ENCODE data around the gene ERICH6. TPM values are rescaled to one million over a fixed set of nuclear protein-coding genes. Genes with fewer than 3 reads are reported as not detected.

The ERICH6 gene
- total RNA-seq, 1 donor from 2014 or later, result 0.29 TPM

GRCh38 chr3:150736903-150737832 lies 33.4 kb upstream of the ERICH6 start:
- DNase-seq (ENCODE audit: low spot score), result no peak

DNA sequence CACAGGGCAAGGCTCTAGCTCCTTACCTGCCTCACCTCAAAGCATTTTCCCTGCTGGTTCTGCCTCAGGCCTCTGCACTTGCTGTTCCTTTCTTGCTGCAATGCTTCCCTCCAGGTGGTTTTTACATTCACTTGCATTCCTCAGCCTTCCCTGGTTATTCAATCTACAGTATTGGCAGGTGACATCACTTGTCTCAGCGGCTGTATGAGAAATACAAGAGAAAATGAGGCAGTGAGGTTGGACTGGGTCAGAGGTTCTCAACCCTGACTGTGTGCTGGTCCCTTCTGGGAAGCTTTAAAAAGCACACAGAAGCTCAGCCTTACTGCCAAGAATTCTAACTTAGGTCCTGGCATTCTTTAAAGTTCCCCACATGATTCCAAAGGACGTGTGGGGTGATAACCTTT lies 32.6 kb upstream of the ERICH6 start:
- no peak for DNase-seq (ENCODE audit: low spot score)

- no peak for DNase-seq (ENCODE audit: low spot score)
These were observed 31.0 kb upstream of the ERICH6 start for GRCh38 chr3:150734795-150735119.

DNA sequence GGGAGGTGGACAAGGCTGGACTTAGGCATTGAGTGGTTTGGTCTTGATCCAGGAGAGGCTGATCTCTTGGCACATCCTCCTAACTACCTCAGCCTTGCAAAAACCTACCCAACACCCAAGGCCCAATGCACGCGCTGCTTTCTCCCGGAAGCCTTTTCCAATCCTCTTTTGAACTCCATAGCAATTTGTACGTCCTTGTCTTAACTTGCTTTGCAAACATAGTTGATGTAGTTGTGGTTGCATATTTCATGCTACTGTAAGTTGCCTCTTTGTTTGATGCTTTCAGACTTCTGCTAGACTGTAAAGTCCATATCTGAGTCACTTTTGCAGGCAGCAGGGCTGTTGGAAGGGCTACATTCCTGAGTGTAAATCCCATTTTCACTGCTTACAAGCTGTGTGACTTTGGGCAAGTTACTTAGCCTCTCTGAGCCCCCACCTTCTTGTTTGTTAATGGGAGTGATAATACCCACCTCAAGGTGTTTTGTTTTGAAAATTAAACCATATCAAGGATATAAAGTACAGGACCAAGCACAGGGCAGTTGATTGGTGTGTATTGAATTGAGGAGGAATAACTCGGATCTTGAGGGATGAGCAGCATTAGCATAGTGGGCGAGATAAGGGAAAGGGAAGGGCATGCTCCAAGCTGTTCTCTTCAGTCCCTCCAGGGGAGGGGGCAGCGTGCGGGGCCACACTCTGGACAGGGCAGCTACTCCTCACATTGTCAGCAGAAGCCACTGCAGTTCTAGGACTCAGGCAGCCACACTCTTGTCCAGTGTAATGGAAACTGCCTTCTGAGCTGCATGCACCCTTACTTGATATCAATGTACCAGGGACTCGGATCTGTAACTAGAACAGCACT lies 30.4 kb upstream of the ERICH6 start:
- no peak for DNase-seq (ENCODE audit: low spot score)

- DNase-seq (ENCODE audit: low spot score), result no peak
These were observed 29.7 kb upstream of the ERICH6 start for GRCh38 chr3:150733373-150733935.

GRCh38 chr3:150729682-150730360 lies 26.1 kb upstream of the ERICH6 start:
- DNase-seq (ENCODE audit: low spot score), result no peak

GRCh38 chr3:150727653-150728502 lies 24.2 kb upstream of the ERICH6 start:
- DNase-seq (ENCODE audit: low spot score), result no peak

- no peak for DNase-seq (ENCODE audit: low spot score)
These were observed 21.8 kb upstream of the ERICH6 start for GRCh38 chr3:150725548-150725947.

DNA sequence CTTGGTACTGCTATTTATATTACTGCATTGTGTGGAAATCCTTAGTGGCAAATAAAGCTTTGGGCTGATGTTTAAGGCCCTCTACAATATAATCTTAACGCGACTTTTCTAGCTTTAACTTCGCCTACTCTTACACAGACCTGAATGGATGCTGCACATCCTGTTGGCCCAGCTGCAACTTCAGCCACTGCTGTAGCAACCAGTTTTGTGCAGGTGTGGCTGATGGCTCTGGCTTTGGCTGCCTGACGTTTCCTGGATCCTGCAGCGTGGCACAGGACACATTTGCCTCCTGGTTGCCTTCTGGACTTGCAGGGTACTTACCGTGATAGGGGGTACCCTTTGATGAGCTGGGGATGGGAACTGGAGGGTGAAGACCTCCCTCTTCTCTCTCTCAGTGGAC lies 20.2 kb upstream of the ERICH6 start:
- no peak for DNase-seq (ENCODE audit: low spot score)

DNA sequence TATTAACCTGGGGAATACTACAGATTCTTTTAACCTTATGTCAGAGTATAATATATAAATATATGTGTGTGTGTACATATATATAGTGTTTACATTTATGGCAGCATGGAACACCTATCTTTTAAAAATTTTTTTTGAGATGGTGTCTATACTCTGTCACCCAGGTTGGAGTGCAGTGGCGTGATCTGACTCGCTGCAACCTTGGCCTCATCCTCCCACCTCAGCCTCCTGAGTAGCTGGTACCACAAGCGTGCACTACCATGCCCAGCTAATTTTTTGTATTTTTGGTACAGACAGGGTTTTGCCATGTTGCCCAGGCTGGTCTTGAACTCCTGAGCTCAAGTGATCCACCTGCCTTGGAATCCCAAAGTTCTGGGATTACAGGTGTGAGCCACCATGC lies 18.5 kb upstream of the ERICH6 start:
- DNase-seq (ENCODE audit: low spot score), result no peak

DNA sequence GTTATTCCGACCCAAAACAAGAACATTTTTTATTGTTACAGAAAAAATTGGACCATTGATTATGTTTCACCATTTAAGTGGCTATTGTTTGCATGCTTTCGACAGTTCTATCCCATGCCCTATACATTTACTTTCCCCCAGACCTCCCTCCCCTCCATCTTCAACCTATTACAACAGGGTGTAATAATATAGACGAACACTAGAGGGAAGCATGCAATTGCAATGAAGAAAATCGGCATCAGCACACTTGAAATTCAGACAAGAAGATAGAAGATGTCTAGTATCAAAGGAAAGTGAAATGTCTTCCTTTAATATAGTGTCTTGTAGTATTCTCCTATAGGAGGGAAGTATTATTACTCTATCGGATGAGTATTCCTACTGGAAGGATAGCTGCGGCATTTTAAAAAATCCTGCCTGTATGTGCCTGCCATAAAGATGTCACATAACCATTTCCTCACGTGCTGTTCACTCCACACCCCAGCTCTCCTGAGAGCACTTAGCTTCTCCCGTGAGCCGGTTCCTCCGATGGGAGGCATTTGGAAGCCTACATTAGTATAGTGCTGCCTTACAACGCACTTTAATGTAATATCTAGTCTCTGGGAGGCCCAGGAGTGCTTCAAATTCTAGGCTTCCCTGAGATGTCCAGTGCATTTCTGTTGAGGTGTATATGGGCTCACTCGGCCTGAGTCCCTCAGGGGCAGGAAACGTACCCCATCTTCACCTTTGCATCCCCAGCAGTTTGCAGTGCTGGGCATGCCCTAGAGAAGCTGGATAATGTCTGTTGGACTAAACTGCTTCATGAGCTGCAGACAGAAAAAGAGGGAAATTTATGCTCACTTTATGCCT lies 17.8 kb upstream of the ERICH6 start:
- no peak for DNase-seq (ENCODE audit: low spot score)

DNA sequence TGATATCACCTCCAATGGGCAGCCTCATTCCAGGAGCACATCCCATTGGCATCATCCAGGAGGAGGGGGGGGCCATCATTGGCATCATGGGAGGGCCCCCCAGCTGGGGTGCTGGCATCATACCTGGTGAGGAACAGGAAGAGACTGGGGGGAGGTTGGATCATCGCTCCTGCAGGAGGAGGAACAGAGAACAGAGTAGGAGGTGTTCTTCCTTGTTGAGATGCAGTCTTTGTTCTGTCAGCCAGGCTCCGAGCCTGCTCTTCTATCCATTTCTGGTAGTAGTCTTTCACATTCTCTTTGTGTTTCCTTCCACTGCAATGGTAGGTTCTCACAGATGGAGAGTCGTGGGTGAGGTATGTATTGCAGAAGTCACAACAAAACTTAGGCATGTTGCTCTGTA lies 16.7 kb upstream of the ERICH6 start:
- DNase-seq (ENCODE audit: low spot score), result no peak

- DNase-seq (ENCODE audit: low spot score), result no peak
These were observed 6.4 kb upstream of the ERICH6 start for GRCh38 chr3:150710097-150710496.

GRCh38 chr3:150703299-150703755 lies 393 bp downstream of the ERICH6 start:
- no peak for DNase-seq (ENCODE audit: low spot score)

DNA sequence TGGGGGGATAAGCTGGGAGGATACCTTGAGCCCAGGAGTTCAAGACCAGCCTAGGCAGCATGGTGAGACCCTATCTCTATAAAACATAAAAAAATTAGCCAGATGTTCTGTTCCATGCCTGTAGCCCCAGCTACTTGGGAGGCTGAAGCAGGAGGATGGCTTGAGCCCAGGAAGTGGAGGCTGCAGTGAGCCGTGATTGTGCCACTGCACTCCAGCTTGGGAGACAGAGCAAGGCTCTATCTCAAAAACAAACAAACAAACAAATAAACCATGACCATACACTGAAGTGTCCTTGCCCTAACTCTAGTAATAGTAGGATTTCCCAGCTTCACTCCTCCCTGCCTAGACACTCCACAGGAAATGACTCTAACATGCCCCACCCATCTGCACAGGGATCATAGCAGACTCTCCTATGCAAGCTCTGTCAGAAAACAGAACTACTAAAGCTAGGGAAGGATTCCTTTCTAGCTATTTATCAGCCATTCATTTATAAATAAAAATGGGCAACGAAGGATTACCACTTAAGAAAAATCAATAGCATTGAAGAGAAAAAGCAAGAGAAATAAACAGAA lies 4.6 kb downstream of the ERICH6 start:
- DNase-seq (ENCODE audit: low spot score), result no peak

GRCh38 chr3:150697646-150698045 lies 6.1 kb downstream of the ERICH6 start:
- no peak for DNase-seq (ENCODE audit: low spot score)

DNA sequence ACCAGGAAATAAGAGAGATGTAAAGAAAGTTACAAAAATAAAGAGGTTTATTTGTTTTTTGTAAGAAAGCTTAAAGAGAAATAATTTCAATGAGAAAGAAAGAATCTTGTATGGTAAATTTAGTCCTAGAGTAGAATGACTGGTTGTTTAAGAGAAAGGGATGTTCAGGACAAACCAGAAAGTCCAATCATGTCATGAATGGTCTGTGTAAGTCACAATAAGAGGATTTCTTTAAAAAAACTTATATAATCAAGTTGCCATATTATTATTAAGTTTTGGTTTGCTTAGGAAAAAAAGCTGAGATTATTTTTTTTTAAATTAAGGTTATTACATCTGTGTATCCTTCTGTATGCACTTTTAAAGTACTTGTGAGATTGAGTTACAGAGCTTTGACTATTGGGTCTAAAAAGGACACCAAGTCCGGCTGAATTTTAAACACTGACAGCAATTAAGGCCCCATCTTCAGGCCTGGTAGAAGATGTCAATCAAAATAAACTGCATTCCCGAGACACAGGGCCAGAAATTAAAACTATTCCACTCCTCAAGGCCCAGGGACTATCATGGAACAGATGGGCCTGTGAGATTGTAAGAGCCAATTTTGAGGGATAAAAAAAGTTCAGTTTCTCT lies 12.2 kb downstream of the ERICH6 start:
- DNase-seq (ENCODE audit: low spot score), result no peak

GRCh38 chr3:150687613-150688012 lies 16.1 kb downstream of the ERICH6 start:
- DNase-seq (ENCODE audit: low spot score), result no peak

- DNase-seq (ENCODE audit: low spot score), result no peak
These were observed 20.9 kb downstream of the ERICH6 start for GRCh38 chr3:150682824-150683223.
